ENCODE measurements around the gene RABEP1. TPM values are rescaled to one million over a fixed set of nuclear protein-coding genes. Genes with fewer than 3 reads are reported as not detected.

The RABEP1 gene
- total RNA-seq, 1 donor from 2014 or later, result 15.1 TPM

DNA sequence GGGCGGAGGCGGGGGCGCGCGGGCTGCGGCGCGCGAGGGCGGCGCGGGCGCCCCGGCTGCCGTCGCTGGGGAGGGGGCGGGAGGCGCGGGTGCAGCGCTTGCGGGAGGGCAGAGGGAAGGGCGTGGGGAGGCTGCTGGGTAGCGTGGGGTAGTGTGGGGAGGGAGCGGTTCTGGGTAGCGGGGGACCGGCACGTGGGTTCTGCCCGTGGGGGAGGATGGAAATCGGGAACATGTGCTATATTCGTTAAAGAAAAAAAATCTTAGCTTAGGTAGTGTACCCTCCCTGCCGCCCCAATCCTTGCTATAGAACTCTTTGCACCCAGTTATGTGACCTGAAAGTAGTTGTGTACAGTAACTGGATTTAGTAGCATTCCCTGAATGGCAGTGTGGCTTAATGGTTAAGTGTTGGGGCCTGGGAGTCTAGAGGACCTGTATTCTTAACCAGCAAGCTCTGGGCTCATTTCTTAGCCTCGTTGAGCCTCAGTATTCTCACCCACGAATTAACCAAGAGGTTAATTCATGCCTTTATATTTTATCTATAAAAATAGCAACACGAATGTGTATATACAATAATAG lies 646 bp downstream of the RABEP1 start:
- ATAC-seq, result peak; percentile 17

DNA sequence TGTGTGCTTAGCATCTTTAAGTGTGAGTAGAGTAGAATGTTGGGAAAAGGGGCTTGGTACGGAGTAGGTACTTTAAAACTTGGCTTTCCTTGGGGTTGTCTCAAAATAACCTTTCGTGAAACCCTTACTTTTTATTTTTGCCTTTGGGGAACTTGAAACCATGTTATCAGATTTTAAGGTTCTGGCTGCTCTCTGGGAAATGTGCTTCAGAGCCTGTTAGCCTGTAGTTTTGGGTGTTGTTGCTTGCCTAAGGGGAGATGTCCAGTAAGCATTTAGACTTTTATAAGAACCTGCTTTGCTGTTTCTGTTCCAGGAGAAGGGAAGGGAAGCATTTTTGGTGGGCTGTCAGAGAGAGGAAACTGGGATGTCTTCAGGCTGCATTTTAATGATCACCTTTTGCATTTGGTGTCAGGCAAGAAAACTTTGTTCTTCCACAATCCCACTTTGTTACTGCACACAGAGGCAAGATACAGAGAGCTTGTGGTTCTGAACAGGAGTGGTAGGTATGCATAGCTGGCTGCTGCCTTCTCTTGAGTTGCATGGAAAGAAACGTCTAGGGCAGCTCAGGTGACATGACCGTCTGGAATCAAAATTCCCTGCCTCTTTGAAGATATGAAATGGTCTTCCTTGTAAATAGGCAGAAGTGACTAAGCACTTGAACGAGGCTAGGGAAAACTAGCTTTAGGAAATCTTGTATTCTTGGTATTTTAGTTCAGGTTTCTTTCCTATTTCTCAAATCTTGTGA lies 1.7 kb downstream of the RABEP1 start:
- no peak for ATAC-seq

DNA sequence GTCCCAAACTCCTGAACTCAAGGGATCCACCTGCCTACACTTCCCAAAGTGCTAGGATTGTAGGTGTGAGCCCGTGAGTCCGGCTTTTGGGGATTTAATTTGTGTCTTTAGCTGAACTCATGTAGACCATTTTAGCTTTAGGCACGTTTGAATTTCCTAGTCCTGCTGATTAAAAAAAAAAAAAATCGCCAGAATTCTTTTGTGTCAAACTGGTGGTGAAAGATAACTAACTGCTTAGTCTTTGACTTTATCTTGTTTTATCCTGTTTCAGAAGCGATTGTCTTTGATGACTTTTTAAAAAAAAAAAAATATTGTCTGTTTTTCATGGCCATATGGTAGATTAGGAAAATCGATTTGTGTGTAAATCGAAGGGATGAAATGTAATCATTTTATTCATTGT lies 2.6 kb downstream of the RABEP1 start:
- ATAC-seq, result no peak

DNA sequence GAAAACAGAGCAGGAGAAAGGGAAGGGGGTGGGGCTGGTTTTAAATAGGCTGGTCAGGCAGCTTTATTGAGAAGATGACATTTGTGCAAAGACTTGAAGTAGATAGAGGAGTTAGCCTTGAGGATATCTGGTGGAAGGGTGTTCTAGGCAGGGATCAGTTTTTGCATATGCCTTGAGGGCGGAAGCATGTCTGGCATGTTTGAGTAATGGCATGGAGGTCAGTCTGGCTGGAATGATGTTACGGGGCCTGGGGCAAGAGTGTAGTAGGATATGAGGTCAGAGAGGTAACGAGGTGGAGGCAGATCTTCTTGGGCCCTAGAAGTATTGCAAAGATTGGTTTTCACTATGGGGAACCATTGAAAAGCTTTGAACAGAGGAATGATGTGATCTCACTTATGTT lies 4.8 kb downstream of the RABEP1 start:
- ATAC-seq, result no peak

DNA sequence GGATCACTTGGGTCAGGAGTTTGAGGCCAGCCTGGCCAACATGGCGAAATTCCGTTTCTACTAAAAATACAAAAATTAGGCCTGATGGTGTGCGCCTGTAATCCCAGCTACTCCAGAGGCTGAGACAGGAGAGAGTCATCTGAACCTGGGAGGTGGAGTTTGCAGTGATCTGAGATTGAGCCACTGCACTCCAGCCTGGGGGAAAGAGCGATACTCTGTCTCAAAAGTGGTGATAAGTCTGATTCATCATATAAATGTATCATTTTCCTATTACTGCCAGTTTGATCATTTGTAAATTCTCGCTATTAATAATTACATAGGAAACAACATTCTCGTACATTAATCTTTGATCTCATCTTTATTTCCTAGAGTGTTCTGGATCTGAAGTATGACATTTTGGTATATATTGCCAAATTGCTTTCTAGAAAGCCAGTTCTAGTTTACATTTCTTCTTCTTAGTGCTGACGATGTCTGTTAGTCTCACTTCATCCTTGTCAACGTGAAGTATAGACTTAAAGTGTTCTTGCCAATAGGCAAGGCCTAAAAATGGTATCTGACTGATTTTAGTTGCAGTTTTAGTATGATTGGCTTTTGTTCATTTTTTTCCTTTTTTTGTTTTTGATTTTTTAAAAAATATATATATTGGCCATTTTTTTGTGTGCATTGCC lies 9.7 kb downstream of the RABEP1 start:
- no peak for ATAC-seq

DNA sequence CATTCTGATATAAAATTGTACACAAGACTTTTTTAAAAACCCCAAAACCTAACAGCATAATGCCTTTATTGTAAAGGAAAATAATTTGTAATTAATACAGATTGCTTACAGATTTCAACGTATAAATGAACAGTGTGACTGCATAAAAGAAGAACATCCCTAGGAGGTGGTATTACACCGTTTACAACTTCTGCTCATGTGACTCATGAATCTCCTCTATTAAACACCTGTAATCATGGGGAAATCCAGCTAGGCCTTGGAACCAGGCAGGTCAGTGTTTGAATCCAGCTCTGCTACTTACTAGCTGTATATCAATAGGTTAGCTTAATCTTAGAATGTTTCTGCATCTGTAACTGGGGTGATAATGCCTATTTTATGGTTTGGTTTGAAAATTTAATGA lies 15.2 kb downstream of the RABEP1 start:
- ATAC-seq, result peak; percentile 58

DNA sequence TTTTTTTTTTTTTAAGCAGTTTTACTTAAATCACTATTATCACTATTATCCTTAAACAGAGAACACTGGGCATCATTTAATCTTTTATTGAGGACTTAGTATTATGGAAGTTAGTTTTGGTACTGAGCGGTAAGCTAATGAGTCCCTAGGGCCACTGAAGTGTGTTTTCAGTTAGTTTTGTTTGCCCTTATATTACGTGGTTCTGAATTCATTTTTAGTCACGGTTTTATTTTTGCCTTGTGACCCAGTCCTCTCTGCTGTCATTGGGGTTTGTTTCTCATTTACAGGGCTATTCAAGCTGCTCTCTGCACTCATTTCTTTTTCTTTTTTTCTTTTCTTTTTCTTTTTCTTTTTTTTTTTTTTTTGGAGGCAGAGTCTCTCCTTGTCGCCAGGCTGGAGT lies 17.3 kb downstream of the RABEP1 start:
- no peak for ATAC-seq

DNA sequence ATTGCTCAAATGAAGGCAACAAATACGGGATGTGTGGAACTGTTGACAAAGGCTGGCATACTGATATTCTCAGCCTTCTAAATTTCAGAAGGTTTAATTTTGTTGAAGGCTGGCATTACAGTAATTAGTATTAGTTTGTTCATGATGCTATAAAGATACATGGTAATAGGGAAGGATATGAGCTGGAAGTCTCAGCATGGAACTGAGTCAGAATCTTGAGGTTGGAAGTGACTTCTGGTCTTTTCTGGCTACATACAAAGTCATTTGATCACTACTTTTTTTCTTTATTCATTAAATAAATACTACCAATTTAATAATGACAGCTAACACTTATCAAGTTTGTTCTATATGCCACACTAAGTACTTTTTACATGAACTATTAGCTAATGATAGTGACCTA lies 22.6 kb downstream of the RABEP1 start:
- no peak for ATAC-seq

DNA sequence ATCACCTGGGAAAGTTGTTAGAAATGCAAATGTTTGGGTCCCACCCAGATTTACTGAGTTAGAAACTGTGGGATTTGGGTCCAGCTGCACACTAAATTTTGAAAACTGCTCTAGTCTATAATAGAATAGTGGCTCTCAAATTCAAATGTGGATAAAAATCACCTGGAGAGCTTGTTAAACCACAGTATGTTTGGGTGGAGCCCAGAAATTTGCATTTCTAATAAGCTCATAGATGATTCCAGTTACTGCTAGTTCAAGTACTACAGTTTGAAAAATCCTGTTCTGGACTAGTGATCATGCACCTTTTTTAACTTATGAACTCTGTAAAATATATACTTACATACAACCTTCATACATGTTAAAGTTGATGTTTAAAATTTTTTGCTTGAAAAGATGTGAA lies 27.8 kb downstream of the RABEP1 start:
- ATAC-seq, result no peak

DNA sequence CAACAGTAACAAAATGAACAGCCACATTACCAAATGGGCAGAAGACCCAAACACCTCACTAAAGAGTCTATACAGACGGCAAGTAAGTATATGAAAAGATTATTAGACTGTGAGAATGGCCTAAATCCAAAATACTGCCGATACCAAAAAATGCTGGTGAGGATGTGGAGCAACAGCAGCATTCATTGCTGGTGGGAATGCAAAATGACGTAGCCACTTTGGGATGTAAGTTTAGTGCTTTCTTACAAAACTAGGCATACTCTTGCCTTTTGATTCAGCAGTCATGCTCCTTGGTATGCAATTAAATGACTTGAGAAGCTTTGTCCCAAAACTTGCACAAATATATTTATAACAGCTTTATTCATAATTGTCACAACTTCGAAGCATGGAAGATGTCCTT lies 43.8 kb downstream of the RABEP1 start:
- ATAC-seq, result no peak

DNA sequence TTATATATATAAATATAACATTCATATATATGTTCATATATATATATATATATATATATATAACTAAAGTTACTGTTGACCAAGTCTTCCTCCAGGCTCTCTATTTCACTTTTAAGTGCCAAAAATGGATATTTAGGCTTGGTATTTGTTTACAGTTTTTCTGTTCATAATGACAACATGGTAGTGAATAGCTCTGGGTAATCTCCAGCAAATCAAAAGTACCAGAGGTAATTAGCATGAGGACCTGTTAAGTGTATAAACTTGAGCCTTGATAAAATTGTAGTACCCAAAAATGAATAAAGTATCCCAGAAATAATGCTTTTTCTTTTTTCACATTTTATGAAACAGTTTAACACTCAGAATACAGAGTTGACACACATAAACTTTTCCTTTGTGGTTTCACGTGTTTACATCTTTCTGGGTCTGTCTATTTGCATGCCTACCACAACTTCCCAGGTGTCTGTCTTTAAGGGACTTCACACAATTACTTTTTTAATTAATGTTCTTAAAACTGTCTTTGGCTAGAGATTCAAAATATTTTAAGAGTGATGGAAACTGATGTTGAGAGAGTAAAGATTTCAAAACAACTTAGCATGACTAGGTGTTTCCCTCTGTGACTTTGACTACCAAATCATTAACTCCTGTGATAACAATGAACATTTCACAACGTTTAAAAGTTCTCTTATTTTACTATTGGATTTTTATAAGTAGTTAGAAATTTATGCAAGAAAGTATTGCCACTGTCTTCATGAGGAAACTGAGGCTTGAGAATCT lies 47.9 kb downstream of the RABEP1 start:
- ATAC-seq, result no peak

DNA sequence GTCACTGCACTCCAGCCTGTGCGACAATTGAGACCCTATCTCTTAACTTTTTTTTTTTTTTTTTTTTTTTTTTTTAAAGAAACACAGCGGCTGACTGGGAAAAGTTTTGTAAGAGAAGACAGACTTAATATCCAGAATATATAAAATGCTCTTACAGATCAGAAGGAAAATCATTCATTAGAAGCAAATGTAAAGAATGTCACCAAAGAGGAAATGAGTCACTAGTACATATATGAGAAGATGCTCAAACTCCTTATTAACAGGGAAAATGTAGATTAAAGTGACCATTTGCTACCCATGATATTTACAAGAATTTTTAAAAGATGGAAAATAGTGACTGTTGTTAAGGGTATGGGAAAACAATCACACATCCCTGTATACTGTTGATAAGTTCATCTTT lies 48.9 kb downstream of the RABEP1 start:
- no peak for ATAC-seq

DNA sequence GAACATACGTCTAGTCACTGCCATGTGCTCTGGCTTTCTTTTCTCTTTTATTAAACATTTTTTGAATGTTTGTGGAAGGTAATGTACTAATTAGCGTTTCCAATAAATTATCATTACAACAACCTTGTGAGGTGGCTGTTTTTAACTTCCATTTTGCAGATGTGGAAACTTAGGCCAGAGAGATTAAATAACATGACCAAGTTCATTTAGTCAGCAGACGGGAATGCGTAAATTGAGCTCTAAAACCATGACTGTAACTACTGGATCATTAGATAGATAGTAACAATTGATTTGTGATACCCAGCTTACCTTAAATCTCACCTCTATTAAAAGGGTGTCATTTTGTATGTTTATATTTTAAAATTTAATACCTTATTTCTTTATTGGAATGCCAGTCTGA lies 49.4 kb downstream of the RABEP1 start:
- ATAC-seq, result no peak

DNA sequence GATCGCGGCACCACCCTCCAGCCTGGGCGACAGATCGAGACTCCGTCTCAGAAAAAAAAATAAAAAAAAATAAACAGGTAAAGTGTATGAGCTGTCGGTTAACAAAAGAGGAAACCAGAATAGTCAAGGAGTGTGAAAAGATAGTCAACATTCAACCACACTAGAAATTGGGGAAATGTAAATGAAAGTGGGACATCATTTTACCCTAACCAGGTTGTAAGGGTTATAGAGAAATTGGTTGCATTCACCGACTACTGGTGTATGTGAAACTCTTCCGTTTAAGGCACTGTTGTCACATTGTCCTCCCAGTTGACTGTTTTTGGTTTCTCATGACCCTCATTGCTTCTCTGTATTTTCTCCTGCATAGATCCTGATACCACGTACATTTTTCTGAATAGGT lies 62.8 kb downstream of the RABEP1 start:
- ATAC-seq, result no peak

DNA sequence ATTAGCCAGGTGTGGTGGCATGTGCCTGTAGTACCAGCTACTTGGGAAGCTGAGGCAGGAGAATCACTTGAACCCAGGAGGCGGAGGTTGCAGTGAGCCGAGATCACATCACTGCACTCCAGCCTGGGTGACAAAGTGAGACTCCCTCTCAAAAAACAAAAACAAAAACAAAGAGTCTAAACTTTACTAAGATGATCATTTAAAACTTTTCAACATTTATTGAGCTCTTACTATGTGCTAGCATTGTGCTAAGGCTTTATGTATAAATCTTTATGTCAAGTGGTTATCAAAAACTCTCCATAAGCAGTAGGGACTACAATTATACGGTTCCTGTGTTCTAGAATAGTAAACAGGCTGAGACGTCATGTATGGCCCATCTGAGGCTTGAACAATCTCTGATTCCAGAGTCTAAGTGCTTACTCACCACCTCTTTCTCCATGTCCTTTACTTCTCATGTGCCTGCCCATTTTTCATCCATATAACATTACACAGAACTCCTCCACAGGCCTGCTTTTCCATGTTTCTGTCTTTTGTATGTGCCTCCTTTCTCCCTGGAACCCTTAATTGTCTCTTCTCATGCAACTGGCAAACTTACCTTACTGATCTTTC lies 70.7 kb downstream of the RABEP1 start:
- no peak for ATAC-seq

DNA sequence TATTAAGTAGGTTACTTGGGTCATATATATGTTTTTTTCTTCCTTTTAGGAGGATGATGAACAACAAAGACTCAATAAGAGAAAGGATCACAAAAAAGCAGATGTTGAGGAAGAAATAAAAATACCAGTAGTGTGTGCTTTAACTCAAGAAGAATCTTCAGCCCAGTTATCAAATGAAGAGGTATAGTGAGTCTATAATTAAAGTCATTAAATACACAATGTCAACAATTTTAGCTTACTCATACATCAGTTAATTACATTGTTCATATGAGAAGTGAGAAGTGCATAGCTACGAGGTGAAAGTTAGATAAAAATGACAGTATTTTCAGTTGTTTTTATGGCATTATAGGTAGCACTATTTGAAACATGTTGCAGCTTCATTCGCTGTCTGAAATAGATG lies 72.2 kb downstream of the RABEP1 start:
- ATAC-seq, result no peak

DNA sequence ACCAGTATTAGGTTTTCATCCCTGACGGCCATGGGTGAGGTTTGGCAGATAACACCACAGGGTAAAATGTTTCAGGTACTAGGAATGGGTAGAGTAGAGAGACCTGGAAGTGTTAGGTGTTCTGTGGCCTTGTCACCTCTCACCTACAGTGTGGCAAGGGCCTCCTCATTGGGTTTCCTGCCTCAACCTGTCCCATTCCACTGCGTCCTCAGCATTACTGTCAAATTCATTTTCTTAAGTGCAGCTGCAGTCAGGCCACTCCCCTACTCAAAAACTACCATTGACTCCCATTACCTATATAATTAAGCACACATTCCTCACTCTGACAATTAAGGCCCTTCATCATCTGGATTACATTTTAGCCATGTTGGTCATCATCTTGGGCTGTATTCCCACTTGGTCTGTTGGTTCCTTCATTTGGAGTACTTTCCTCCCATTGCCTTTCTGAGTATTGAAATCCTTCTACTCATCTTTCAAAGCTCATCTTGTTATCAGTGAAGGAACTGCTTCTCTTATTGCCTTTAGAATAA lies 72.9 kb downstream of the RABEP1 start:
- ATAC-seq, result no peak

DNA sequence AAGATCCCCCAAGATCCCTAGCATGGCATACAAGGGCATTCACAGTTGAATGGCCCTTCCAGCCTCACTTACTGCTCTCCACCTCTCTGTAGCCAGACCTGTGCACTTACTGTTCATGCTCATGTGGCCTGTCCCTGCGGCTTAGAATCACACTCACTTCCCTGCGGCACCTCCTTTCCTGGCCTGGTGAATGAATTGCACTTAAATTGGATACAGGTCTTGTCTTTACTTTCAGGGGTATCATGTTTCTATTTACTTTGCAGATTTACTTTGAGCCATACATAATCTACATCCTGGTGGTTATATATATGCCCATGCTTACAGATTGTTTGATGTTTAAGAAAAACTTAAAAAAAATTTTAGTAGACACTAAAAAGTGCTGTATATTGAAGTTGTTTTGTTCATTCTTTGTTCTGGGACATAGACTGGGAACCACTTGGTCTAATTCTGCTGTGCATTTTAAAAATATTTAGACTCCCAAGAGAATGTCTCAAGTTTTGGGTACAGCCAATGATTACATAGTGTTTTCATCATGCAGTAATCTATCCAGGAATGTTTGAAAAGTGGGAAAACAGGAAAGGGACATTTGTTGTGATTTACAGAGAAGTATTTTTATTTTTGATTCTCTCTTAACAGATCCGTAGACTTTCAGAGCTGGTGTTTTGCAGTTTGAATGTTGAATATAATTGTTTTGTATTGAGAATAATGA lies 73.5 kb downstream of the RABEP1 start:
- ATAC-seq, result no peak

DNA sequence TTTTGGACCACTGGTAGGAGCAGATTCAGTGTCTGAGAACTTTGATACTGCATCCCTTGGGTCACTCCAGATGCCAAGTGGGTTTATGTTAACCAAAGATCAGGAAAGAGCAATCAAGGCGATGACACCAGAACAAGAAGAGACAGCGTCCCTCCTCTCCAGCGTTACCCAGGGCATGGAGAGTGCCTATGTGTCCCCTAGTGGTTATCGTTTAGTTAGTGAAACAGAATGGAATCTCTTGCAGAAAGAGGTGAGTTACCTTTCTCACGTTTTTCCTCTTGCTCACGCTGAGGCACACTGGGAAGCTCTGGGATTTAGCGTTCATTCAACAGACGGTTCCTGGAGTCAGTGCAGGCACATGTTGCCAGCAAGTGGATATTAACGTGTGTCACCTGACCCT lies 79.3 kb downstream of the RABEP1 start:
- no peak for ATAC-seq

DNA sequence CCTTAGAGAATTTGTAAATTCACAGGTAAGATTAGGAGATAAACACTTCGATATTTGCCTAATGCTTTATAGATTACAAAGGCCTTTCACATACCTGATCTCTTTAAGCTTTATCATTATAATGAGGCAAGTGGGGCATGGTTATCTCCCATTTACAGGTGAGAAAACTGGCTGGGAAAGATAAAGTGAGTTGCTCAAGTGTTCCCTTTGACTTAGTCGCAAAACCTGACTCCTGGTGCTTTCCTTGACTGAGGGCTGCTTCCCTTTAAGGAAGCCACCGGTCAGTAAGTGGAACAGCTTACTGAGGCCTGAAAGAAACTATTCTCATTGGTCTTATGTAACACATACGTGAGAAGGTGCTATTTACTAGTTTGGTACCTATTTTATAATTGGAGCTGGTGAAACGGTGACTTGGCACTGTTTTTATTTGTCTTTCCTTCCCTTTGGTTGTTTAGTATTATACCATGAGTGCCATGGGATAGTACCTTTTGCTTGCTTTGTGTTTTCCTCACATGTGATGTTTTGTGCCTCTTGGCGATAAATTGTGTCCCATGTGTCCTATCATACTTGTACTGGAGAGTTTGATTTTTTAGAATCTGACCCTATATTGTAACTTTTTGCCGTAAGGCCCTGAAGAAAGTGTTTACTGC lies 80.2 kb downstream of the RABEP1 start:
- ATAC-seq, result no peak

DNA sequence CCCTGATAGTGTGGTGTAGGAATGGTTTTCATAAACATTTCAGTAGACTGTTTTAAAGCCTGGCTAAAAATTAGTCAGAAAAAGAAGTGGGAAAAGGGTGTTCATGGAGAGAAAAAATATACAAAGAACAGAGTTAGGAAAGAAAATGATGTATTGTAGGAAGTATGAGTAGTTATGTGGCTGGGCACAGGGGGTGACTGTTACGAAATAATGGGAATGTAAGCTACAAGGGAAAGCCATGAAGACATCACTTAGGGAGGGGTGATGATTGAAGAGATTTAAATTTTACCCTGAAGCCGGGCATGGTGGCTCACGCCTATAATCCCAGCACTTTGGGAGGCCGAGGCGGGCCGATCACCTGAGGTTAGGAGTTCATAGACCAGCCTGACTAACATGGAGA lies 82.1 kb downstream of the RABEP1 start:
- ATAC-seq, result peak; percentile 65

DNA sequence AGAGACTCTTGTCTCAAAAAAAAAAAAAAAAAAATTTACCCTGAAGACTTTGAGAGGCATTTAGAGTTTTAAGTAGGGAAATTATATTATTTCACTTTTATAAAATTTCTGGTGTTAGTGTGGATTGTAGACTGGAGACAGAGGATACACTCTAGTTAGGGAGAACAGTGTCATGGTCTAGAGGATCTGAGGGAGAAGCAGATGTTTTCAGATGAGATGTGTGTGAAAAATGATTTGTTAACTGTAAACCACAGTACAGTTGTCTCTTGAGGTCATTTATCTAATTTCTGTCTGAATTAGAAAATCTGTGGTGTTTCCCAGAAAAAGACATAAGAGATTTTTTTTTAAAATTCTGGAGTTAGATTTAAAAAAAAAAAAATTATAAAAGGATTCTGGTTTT lies 82.6 kb downstream of the RABEP1 start:
- no peak for ATAC-seq
